HepG2 (cell line): ENCODE data around the gene DLG2. TPM values are rescaled to one million over a fixed set of nuclear protein-coding genes. Genes with fewer than 3 reads are reported as not detected.
A peak's percentile ranks its signal among the peaks of the same experiment; 100 is the strongest.

Experiments
- ADNP ChIP-seq: sonication (generic); formaldehyde crosslinking; IDR thresholded peaks from 2 replicates; pipeline ENCODE4 v1.4.0; 2020; ENCODE audit warnings: missing genetic modification reagents
- ARNT ChIP-seq: fragments of 450-650 bp; IDR thresholded peaks from 2 replicates; pipeline ENCODE4 v1.6.1; 2017
- FOXO1 ChIP-seq: sonication (generic); formaldehyde crosslinking; IDR thresholded peaks from 2 replicates; pipeline ENCODE4 v1.4.0; 2020; ENCODE audit warnings: missing genetic modification reagents
- HMG20B ChIP-seq: conservative IDR thresholded peaks from 2 replicates; pipeline ENCODE4 v1.6.1; 2016; ENCODE audit warnings: missing genetic modification reagents, missing compliant biosample characterization
- HNF4A ChIP-seq: sonication (generic); formaldehyde crosslinking; IDR thresholded peaks from 2 replicates; pipeline ENCODE4 v1.4.0; 2020; ENCODE audit warnings: missing genetic modification reagents
- JUND ChIP-seq: sonication (generic); formaldehyde crosslinking; IDR thresholded peaks from 2 replicates; pipeline ENCODE4 v1.8.0; 2022; ENCODE audit warnings: mild to moderate bottlenecking, missing genetic modification reagents
- KLF11 ChIP-seq: IDR thresholded peaks from 2 replicates; pipeline ENCODE4 v1.6.1; 2016; ENCODE audit warnings: missing compliant biosample characterization
- MEIS2 ChIP-seq: sonication (generic); formaldehyde crosslinking; IDR thresholded peaks from 2 replicates; pipeline ENCODE4 v1.9.0; 2021; ENCODE audit warnings: mild to moderate bottlenecking, missing genetic modification reagents
- MLLT10 ChIP-seq: sonication (generic); formaldehyde crosslinking; IDR thresholded peaks from 2 replicates; pipeline ENCODE4 v1.4.0; 2020; ENCODE audit warnings: missing genetic modification reagents
- NCOA2 ChIP-seq: sonication (generic); formaldehyde crosslinking; IDR thresholded peaks from 2 replicates; pipeline ENCODE4 v1.8.0; 2022; ENCODE audit warnings: inconsistent platforms
- POLR2G ChIP-seq: fragments of 200-400 bp; formaldehyde crosslinking; IDR thresholded peaks from 2 replicates; pipeline ENCODE4 v1.6.1; 2018; ENCODE audit warnings: mild to moderate bottlenecking, low read depth, low read length, moderate library complexity
- SETDB1 ChIP-seq: sonication (generic); formaldehyde crosslinking; IDR thresholded peaks from 2 replicates; pipeline ENCODE4 v1.5.1; 2020; ENCODE audit warnings: missing genetic modification reagents, mild to moderate bottlenecking, borderline replicate concordance
- SPEN ChIP-seq: sonication (generic); formaldehyde crosslinking; IDR thresholded peaks from 2 replicates; pipeline ENCODE4 v1.5.1; 2020; ENCODE audit warnings: low read depth, mild to moderate bottlenecking, missing genetic modification reagents
- TCF12 ChIP-seq, 2 experiments: fragments of 450-650 bp in 1 of 2; sonication (generic) in 1 of 2; formaldehyde crosslinking in 1 of 2; IDR thresholded peaks; 2 replicates each; pipeline versions ENCODE4 v1.6.1 to v1.8.0; 2017 to 2022; ENCODE audit warnings: antibody characterized with exemption in 1 of 2, mild to moderate bottlenecking in 1 of 2, missing genetic modification reagents in 1 of 2, moderate library complexity in 1 of 2
- TMF1 ChIP-seq: sonication (generic); formaldehyde crosslinking; IDR thresholded peaks from 2 replicates; pipeline ENCODE4 v1.8.1; 2022; ENCODE audit warnings: low read depth, missing genetic modification reagents
- TSC22D2 ChIP-seq: sonication (generic); formaldehyde crosslinking; IDR thresholded peaks from 2 replicates; pipeline ENCODE4 v1.5.1; 2020; ENCODE audit warnings: missing genetic modification reagents, mild to moderate bottlenecking, borderline replicate concordance
- XRCC5 ChIP-seq: fragments of 200-400 bp; formaldehyde crosslinking; optimal IDR thresholded peaks from 2 replicates; pipeline ENCODE3; 2017; ENCODE audit warnings: mild to moderate bottlenecking, low read length
- ZNF260 ChIP-seq: sonication (generic); formaldehyde crosslinking; IDR thresholded peaks from 2 replicates; pipeline ENCODE4 v1.4.0; 2020; ENCODE audit warnings: missing genetic modification reagents, low read depth, mild to moderate bottlenecking, borderline replicate concordance
- ZNF383 ChIP-seq: sonication (generic); formaldehyde crosslinking; IDR thresholded peaks from 2 replicates; pipeline ENCODE4 v1.4.0; 2020; ENCODE audit warnings: missing genetic modification reagents, mild to moderate bottlenecking, borderline replicate concordance
- ZNF484 ChIP-seq: sonication (generic); formaldehyde crosslinking; IDR thresholded peaks from 2 replicates; pipeline ENCODE4 v1.5.1; 2020; ENCODE audit warnings: mild to moderate bottlenecking, low read depth, missing genetic modification reagents, borderline replicate concordance
- ZNF556 ChIP-seq: sonication (generic); formaldehyde crosslinking; IDR thresholded peaks from 2 replicates; pipeline ENCODE4 v1.4.0; 2020; ENCODE audit warnings: mild to moderate bottlenecking, missing genetic modification reagents, borderline replicate concordance
- ZNF7 ChIP-seq: IDR thresholded peaks from 2 replicates; pipeline ENCODE4 v1.6.1; 2016; ENCODE audit warnings: missing biosample characterization, missing genetic modification reagents
- ZNF883 ChIP-seq: sonication (generic); formaldehyde crosslinking; IDR thresholded peaks from 2 replicates; pipeline ENCODE4 v1.5.1; 2020; ENCODE audit warnings: mild to moderate bottlenecking, missing genetic modification reagents; ENCODE audit errors: not compliant biosample characterization
- polyA plus RNA-seq, 8 experiments: library from polyadenylated mRNA; depleted of rRNA in 3 of 8; stranded (reverse) in 7 of 8; unstranded in 1 of 8; fragments of >200 nt; fragmentation: Illumina TruSeq in 4 of 8; extraction: Trizol in 4 of 8; gene quantifications; 2 replicates each; pipeline versions ENCODE4 v1.2.1 to v1.2.3, GENCODE V29; 2011 to 2016; ENCODE audit warnings: low read depth in 4 of 8, missing spikeins in 1 of 8, mixed read lengths in 1 of 8; ENCODE audit not compliant: insufficient read depth in 1 of 8
- total RNA-seq, 5 experiments: library from RNA; depleted of rRNA; stranded (reverse); fragments of >200 nt; fragmentation: Illumina TruSeq; extraction: Trizol; gene quantifications; 2 replicates each; pipeline ENCODE4 v1.2.3, GENCODE V29; 2016; ENCODE audit warnings: low read depth in 1 of 5
- TF ChIP-seq, protein P1 (sequence below): sonication (generic); formaldehyde crosslinking; IDR thresholded peaks from 2 replicates; pipeline ENCODE4 v1.5.1; 2020; ENCODE audit warnings: missing genetic modification reagents, mild to moderate bottlenecking, borderline replicate concordance
- TF ChIP-seq, protein P2 (sequence below): sonication (generic); formaldehyde crosslinking; IDR thresholded peaks from 2 replicates; pipeline ENCODE4 v1.4.0; 2020; ENCODE audit warnings: missing genetic modification reagents, borderline replicate concordance
- TF ChIP-seq, protein P3 (sequence below): sonication (generic); formaldehyde crosslinking; IDR thresholded peaks from 2 replicates; pipeline ENCODE4 v1.8.0; 2022; ENCODE audit warnings: missing genetic modification reagents, mild to moderate bottlenecking, inconsistent platforms, borderline replicate concordance

Gene DLG2
- total and polyA plus RNA-seq, 2 of the 13 experiments (the other 11 are each of a cell fraction or from before 2014, with no cell fraction given) = 0.46 to 1.0 TPM

DNA sequence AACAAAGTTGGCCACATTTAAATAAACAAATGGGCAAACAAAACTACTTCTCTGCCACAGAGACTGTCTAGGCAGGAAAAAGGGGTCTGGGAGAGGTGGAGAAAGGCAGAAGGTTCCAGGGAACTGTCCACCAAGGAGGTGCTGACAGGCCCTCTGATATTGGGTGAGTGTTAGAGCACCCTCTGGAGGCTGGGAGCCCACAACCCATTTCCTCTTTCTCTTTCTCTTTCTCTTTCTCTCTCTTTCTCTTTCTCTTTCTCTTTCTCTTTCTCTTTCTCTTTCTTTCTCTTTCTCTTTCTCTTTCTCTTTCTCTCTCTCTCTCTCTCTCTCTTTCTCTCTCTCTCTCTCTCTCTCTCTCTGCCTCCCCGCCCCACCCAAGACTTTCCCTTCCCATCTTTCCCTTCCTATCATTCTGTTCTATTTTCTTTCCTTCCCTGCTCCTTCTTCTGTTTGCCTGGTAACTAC is 912.8 kb downstream of the DLG2 start (continued):
- TF ChIP-seq TMF1 (no peak), SPEN (CRISPR knock-in tag) (no peak), XRCC5 (no peak), HNF4A (no peak), HMG20B (CRISPR knock-in tag) (no peak), TSC22D2 (CRISPR knock-in tag) (peak; percentile 85; the same call in 1 of the 2 replicates), ZNF484 (CRISPR knock-in tag) (no peak), ZNF383 (CRISPR knock-in tag) (no peak), MEIS2 (CRISPR knock-in tag) (0 out of 2 replicates have a peak, but pooled peaks have one; percentile 49), JUND (CRISPR knock-in tag) (no peak), MLLT10 (no peak), ARNT (no peak), ZNF260 (CRISPR knock-in tag) (no peak), ZNF883 (CRISPR knock-in tag) (no peak), FOXO1 (no peak), ZNF7 (0 out of 2 replicates have a peak, but pooled peaks have one; percentile 27), ZNF556 (no peak), POLR2G (no peak), SETDB1 (CRISPR knock-in tag) (no peak), ADNP (CRISPR knock-in tag) (no peak), TCF12 (IDR thresholded peaks at IDR 0.05) (no peak), TCF12 (CRISPR knock-in tag; IDR thresholded peaks at IDR 0.05) (no peak), KLF11 (CRISPR knock-in tag) (0 out of 2 replicates have a peak, but pooled peaks have one; percentile 66), NCOA2 (CRISPR knock-in tag) (peak; percentile 23; the same call in 1 of the 2 replicates)
- TF ChIP-seq, protein P1, sequence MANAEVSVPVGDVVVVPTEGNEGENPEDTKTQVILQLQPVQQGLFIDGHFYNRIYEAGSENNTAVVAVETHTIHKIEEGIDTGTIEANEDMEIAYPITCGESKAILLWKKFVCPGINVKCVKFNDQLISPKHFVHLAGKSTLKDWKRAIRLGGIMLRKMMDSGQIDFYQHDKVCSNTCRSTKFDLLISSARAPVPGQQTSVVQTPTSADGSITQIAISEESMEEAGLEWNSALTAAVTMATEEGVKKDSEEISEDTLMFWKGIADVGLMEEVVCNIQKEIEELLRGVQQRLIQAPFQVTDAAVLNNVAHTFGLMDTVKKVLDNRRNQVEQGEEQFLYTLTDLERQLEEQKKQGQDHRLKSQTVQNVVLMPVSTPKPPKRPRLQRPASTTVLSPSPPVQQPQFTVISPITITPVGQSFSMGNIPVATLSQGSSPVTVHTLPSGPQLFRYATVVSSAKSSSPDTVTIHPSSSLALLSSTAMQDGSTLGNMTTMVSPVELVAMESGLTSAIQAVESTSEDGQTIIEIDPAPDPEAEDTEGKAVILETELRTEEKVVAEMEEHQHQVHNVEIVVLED (CRISPR knock-in tag) = no peak
- TF ChIP-seq, protein P2, sequence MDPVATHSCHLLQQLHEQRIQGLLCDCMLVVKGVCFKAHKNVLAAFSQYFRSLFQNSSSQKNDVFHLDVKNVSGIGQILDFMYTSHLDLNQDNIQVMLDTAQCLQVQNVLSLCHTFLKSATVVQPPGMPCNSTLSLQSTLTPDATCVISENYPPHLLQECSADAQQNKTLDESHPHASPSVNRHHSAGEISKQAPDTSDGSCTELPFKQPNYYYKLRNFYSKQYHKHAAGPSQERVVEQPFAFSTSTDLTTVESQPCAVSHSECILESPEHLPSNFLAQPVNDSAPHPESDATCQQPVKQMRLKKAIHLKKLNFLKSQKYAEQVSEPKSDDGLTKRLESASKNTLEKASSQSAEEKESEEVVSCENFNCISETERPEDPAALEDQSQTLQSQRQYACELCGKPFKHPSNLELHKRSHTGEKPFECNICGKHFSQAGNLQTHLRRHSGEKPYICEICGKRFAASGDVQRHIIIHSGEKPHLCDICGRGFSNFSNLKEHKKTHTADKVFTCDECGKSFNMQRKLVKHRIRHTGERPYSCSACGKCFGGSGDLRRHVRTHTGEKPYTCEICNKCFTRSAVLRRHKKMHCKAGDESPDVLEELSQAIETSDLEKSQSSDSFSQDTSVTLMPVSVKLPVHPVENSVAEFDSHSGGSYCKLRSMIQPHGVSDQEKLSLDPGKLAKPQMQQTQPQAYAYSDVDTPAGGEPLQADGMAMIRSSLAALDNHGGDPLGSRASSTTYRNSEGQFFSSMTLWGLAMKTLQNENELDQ (CRISPR knock-in tag) = no peak
- TF ChIP-seq, protein P3, sequence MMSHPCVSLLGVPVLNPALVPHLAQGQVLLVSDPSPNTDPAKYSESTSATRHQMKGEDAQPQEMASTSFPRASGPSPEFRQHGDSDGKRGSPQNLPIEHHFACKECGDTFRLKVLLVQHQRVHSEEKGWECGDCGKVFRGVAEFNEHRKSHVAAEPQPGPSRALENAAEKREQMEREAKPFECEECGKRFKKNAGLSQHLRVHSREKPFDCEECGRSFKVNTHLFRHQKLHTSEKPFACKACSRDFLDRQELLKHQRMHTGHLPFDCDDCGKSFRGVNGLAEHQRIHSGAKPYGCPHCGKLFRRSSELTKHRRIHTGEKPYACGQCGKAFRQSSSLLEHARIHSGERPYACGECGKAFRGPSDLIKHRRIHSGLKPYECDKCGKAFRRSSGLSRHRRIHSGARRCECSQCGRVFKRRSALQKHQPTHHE (CRISPR knock-in tag) = no peak
